Neural progenitor cell (in vitro differentiated cells): Measurements from ENCODE around the gene GABBR2.

Source experiments
- CTCF ChIP-seq: fragments of 200-600 bp; sonication (generic); IDR thresholded peaks from 2 replicates; pipeline ENCODE4 v1.5.1; 2017; ENCODE audit warnings: antibody characterized with exemption, mild to moderate bottlenecking
- EZH2 ChIP-seq: fragments of 200-600 bp; sonication (generic); IDR thresholded peaks from 2 replicates; pipeline ENCODE4 v1.6.1; 2017; ENCODE audit warnings: antibody characterized with exemption, mild to moderate bottlenecking, moderate library complexity
- EZH2phosphoT487 ChIP-seq: fragments of 200-600 bp; sonication (generic); IDR thresholded peaks from 2 replicates; pipeline ENCODE4 v1.6.1; 2017; ENCODE audit warnings: antibody characterized with exemption

- TF ChIP-seq CTCF (no peak), EZH2 (no peak), EZH2phosphoT487 (no peak)
These were observed 333.5 kb downstream of the GABBR2 start for GRCh38 chr9:98375138-98375726.
